Naive B cell (primary cell): ENCODE measurements around the gene MEN1. TPM values are rescaled to one million over a fixed set of nuclear protein-coding genes. Genes with fewer than 3 reads are reported as not detected.
"Not testable (repeated sequence)": the region's sequence is repeated elsewhere in the genome, so short reads cannot be mapped to it uniquely, and the experiment has no call there.

Experiments
- ATAC-seq, 2 donors: fragments of 150-1000 bp; cut with Tn5 transposase; 2 replicates each; pipeline ENCODE4 v1.10.0; 2021; ENCODE audit warnings: low read depth in 2 of 2, mild to moderate bottlenecking in 2 of 2, moderate library complexity in 2 of 2
- DNase-seq: peaks from one replicate; pipeline ENCODE4 v3.0.0; 2022
- H3K27ac Mint-ChIP-seq, 6 donors: one replicate each; pipeline ENCODE4 v1.8.0; 2020 to 2022; ENCODE audit warnings: mild to moderate bottlenecking in 6 of 6, mixed read lengths in 6 of 6, moderate library complexity in 5 of 6, inconsistent platforms in 2 of 6
- H3K27me3 Mint-ChIP-seq, 3 donors: one replicate each; pipeline ENCODE4 v1.8.0; 2021 to 2022; ENCODE audit warnings: mixed read lengths in 3 of 3, mild to moderate bottlenecking in 1 of 3
- H3K36me3 Mint-ChIP-seq, 2 donors: one replicate each; pipeline ENCODE4 v1.8.0; 2020 to 2022; ENCODE audit warnings: mixed read lengths in 2 of 2, inconsistent platforms in 1 of 2, mild to moderate bottlenecking in 1 of 2
- H3K4me1 Mint-ChIP-seq, 3 donors: one replicate each; pipeline ENCODE4 v1.8.0; 2020 to 2022; ENCODE audit warnings: mixed read lengths in 3 of 3, inconsistent platforms in 1 of 3, mild to moderate bottlenecking in 1 of 3, moderate library complexity in 1 of 3
- H3K4me3 Mint-ChIP-seq, 8 donors: one replicate each; pipeline ENCODE4 v1.8.0; 2020 to 2022; ENCODE audit warnings: mild to moderate bottlenecking in 8 of 8, mixed read lengths in 8 of 8, moderate library complexity in 8 of 8, inconsistent platforms in 2 of 8
- H3K9me3 Mint-ChIP-seq, 7 donors: one replicate each; pipeline ENCODE4 v1.8.0; 2020 to 2022; ENCODE audit warnings: mixed read lengths in 7 of 7, mild to moderate bottlenecking in 5 of 7, inconsistent platforms in 2 of 7, moderate library complexity in 1 of 7
- polyA plus RNA-seq, 6 donors: library from polyadenylated mRNA; unstranded; fragments of 300-500 nt; fragmentation: Illumina TruSeq; gene quantifications; one replicate each; pipeline ENCODE4 v1.2.3, GENCODE V29; 2021; ENCODE audit warnings: low read depth in 6 of 6

The MEN1 gene
- polyA plus RNA-seq, 6 donors from 2014 or later = 12.3 to 49.5 (median 27.4) TPM

- ATAC-seq (no peak), DNase-seq (no peak)
- no peaks in the 10 kb centered on the region for H3K27me3 Mint-ChIP-seq
- peaks cover 0 to 8% of the 10 kb centered on the region in 2 donors for H3K36me3 Mint-ChIP-seq
- H3K9me3 Mint-ChIP-seq = no peaks in the 10 kb centered on the region
- no peak overlapping the region for H3K27ac Mint-ChIP-seq
- no peak overlapping the region for H3K4me3 Mint-ChIP-seq
- no peaks in the 10 kb centered on the region for H3K4me1 Mint-ChIP-seq
Measured at GRCh38 chr11:64834031-64834722, 23.8 kb upstream of the MEN1 start.

- DNase-seq (no peak), ATAC-seq (no peak)
- H3K27me3 Mint-ChIP-seq = no peaks in the 10 kb centered on the region
- H3K4me3 Mint-ChIP-seq = no peak overlapping the region
- peaks cover 0 to 8% of the 10 kb centered on the region in 2 donors for H3K36me3 Mint-ChIP-seq
- peaks cover 0 to 4% (median 0%) of the 10 kb centered on the region in 3 donors for H3K4me1 Mint-ChIP-seq
- no peaks in the 10 kb centered on the region for H3K9me3 Mint-ChIP-seq
- H3K27ac Mint-ChIP-seq = no peak overlapping the region
Measured at GRCh38 chr11:64833509-64833908, 23.2 kb upstream of the MEN1 start.

- Mint-ChIP-seq H3K4me3 (no peak overlapping the region), H3K27me3 (no peaks in the 10 kb centered on the region), H3K4me1 (peaks cover 0 to 4% (median 0%) of the 10 kb centered on the region in 3 donors), H3K9me3 (no peaks in the 10 kb centered on the region), H3K27ac (no peak overlapping the region), H3K36me3 (peaks cover 0 to 8% of the 10 kb centered on the region in 2 donors)
- ATAC-seq (no peak), DNase-seq (no peak)
Measured at GRCh38 chr11:64833198-64833502, 22.8 kb upstream of the MEN1 start.

GRCh38 chr11:64832467-64833197 is 22.3 kb upstream of the MEN1 start:
- no peaks in the 10 kb centered on the region for H3K27me3 Mint-ChIP-seq
- H3K4me1 Mint-ChIP-seq = peaks cover 0 to 4% (median 3%) of the 10 kb centered on the region in 3 donors
- H3K9me3 Mint-ChIP-seq = no peaks in the 10 kb centered on the region
- no peak overlapping the region for H3K4me3 Mint-ChIP-seq
- no peak overlapping the region for H3K27ac Mint-ChIP-seq
- ATAC-seq = no peak
- no peak for DNase-seq
- peaks cover 0 to 14% of the 10 kb centered on the region in 2 donors for H3K36me3 Mint-ChIP-seq

- H3K4me3 Mint-ChIP-seq = no peak overlapping the region
- DNase-seq (no peak), ATAC-seq (no peak)
- H3K36me3 Mint-ChIP-seq = peaks cover 0 to 16% of the 10 kb centered on the region in 2 donors
- peaks cover 0 to 4% (median 4%) of the 10 kb centered on the region in 3 donors for H3K4me1 Mint-ChIP-seq
- no peaks in the 10 kb centered on the region for H3K9me3 Mint-ChIP-seq
- no peaks in the 10 kb centered on the region for H3K27me3 Mint-ChIP-seq
- H3K27ac Mint-ChIP-seq = peak overlapping the region in 1 of 6 donors; percentile 81
Measured at GRCh38 chr11:64831411-64831891, 21.1 kb upstream of the MEN1 start.

GRCh38 chr11:64829536-64830251 is 19.3 kb upstream of the MEN1 start:
- no peak overlapping the region for H3K27ac Mint-ChIP-seq
- DNase-seq = no peak
- peaks cover 0 to 24% of the 10 kb centered on the region in 2 donors for H3K36me3 Mint-ChIP-seq
- no peaks in the 10 kb centered on the region for H3K9me3 Mint-ChIP-seq
- H3K4me1 Mint-ChIP-seq = peaks cover 0 to 4% (median 4%) of the 10 kb centered on the region in 3 donors
- H3K4me3 Mint-ChIP-seq = no peak overlapping the region
- no peak for ATAC-seq
- no peaks in the 10 kb centered on the region for H3K27me3 Mint-ChIP-seq

- Mint-ChIP-seq H3K27ac (peak overlapping the region in 2 of 6 donors; percentile 29 to 38), H3K36me3 (peaks cover 0 to 24% of the 10 kb centered on the region in 2 donors), H3K4me3 (no peak overlapping the region), H3K9me3 (no peaks in the 10 kb centered on the region), H3K4me1 (peaks cover 0 to 4% (median 4%) of the 10 kb centered on the region in 3 donors), H3K27me3 (no peaks in the 10 kb centered on the region)
- DNase-seq (no peak), ATAC-seq (no peak)
Measured at GRCh38 chr11:64827451-64827839, 17.1 kb upstream of the MEN1 start.

- H3K36me3 Mint-ChIP-seq = peaks cover 0 to 19% of the 10 kb centered on the region in 2 donors
- no peak for ATAC-seq
- H3K27ac Mint-ChIP-seq = no peak overlapping the region
- no peak overlapping the region for H3K4me3 Mint-ChIP-seq
- no peaks in the 10 kb centered on the region for H3K27me3 Mint-ChIP-seq
- DNase-seq = no peak
- no peaks in the 10 kb centered on the region for H3K9me3 Mint-ChIP-seq
- peaks cover 0 to 4% (median 4%) of the 10 kb centered on the region in 3 donors for H3K4me1 Mint-ChIP-seq
Measured at GRCh38 chr11:64826578-64827450, 16.5 kb upstream of the MEN1 start.

GRCh38 chr11:64826062-64826461 is 15.7 kb upstream of the MEN1 start:
- H3K9me3 Mint-ChIP-seq = no peaks in the 10 kb centered on the region
- peaks cover 0 to 16% of the 10 kb centered on the region in 2 donors for H3K36me3 Mint-ChIP-seq
- no peaks in the 10 kb centered on the region for H3K27me3 Mint-ChIP-seq

GRCh38 chr11:64823568-64824119 is 13.3 kb upstream of the MEN1 start:
- Mint-ChIP-seq H3K9me3 (no peaks in the 10 kb centered on the region), H3K27me3 (no peaks in the 10 kb centered on the region), H3K36me3 (peaks cover 0 to 16% of the 10 kb centered on the region in 2 donors), H3K27ac (no peak overlapping the region), H3K4me3 (no peak overlapping the region), H3K4me1 (peaks cover 0 to 4% (median 0%) of the 10 kb centered on the region in 3 donors)
- ATAC-seq (no peak), DNase-seq (no peak)

More at GRCh38 chr11:64826062-64826461, 15.7 kb upstream of the MEN1 start:
- no peak for ATAC-seq
- H3K4me1 Mint-ChIP-seq = peaks cover 0 to 4% (median 4%) of the 10 kb centered on the region in 3 donors
- H3K27ac Mint-ChIP-seq = no peak overlapping the region
- no peak for DNase-seq
- H3K4me3 Mint-ChIP-seq = no peak overlapping the region

GRCh38 chr11:64817476-64817875 is 7.1 kb upstream of the MEN1 start:
- Mint-ChIP-seq H3K27ac (peak overlapping the region in 2 of 6 donors; percentile 34 to 80), H3K9me3 (no peaks in the 10 kb centered on the region)

GRCh38 chr11:64815433-64815832 is 5.1 kb upstream of the MEN1 start:
- H3K27ac Mint-ChIP-seq = peak overlapping the region in 1 of 6 donors; percentile 40
- peaks cover 19 to 23% (median 21%) of the 10 kb centered on the region in 3 donors for H3K4me1 Mint-ChIP-seq
- H3K27me3 Mint-ChIP-seq, H3K4me3 Mint-ChIP-seq, DNase-seq, H3K9me3 Mint-ChIP-seq, ATAC-seq, H3K36me3 Mint-ChIP-seq: not testable (repeated sequence)

More at GRCh38 chr11:64817476-64817875, 7.1 kb upstream of the MEN1 start:
- DNase-seq (no peak), ATAC-seq (no peak)
- H3K4me1 Mint-ChIP-seq = peaks cover 14 to 18% (median 15%) of the 10 kb centered on the region in 3 donors
- no peaks in the 10 kb centered on the region for H3K27me3 Mint-ChIP-seq
- H3K36me3 Mint-ChIP-seq = no peaks in the 10 kb centered on the region
- H3K4me3 Mint-ChIP-seq = peak overlapping the region in 2 of 8 donors; percentile 3 to 35
